ENCODE results near the gene KRT6B.

GRCh38 chr12:52442600-52443061 is 9.3 kb downstream of the KRT6B start:
- TF ChIP-seq CTCF (IDR thresholded peaks at IDR 0.05; ENCODE audit: low read length) (no peak), EZH2 (optimal IDR thresholded peaks at IDR 0.05; ENCODE audit: low read depth, low read length) (no peak)

Data from MM.1S (cell line).